ENCODE measurements around the gene NCOA3.

The NCOA3 gene

GRCh38 chr20:47659904-47660601, 158.4 kb downstream of the NCOA3 start:
- Histone ChIP-seq H3K4me2 (ENCODE audit: low read length) (no peak overlapping the region), H3K9me3 (ENCODE audit: low read length) (no peaks in the 10 kb centered on the region), H4K20me1 (ENCODE audit: insufficient read depth, low read length) (0 out of 2 replicates have a peak, but pooled peaks cover 2% of the 10 kb centered on the region), H3K27ac (ENCODE audit: low read depth, low read length, poor library complexity, severe bottlenecking) (no peak overlapping the region), H3K9ac (ENCODE audit: low read length) (no peak overlapping the region), H3K36me3 (ENCODE audit: insufficient read depth, low read length) (peaks cover 87% of the 10 kb centered on the region), H3K4me3 (ENCODE audit: low read depth, low read length, poor library complexity, severe bottlenecking) (no peak overlapping the region), H2AFZ (ENCODE audit: low read length) (no peak overlapping the region), H3K9me2 (ENCODE audit: low read depth, low read length) (no peaks in the 10 kb centered on the region), H3K27me3 (ENCODE audit: insufficient read depth, low read length) (no peaks in the 10 kb centered on the region), H3F3A (ENCODE audit: insufficient read depth, low read length) (peaks cover 2% of the 10 kb centered on the region; the same call in 1 of the 2 replicates), H3K4me1 (ENCODE audit: insufficient read depth, low read length, severe bottlenecking) (peaks cover 12% of the 10 kb centered on the region), H3K79me2 (ENCODE audit: insufficient read depth, low read length) (no peaks in the 10 kb centered on the region)
- no peak for TF ChIP-seq EZH2 (IDR thresholded peaks at IDR 0.05; ENCODE audit: borderline replicate concordance, low read length)
- TF ChIP-seq CTCF (IDR thresholded peaks at IDR 0.05; ENCODE audit: low read length), result no peak

GRCh38 chr20:47660602-47660905, 158.9 kb downstream of the NCOA3 start:
- peaks cover 2% of the 10 kb centered on the region; the same call in 1 of the 2 replicates for H3F3A ChIP-seq (ENCODE audit: insufficient read depth, low read length)

GRCh38 chr20:47660983-47661700, 159.5 kb downstream of the NCOA3 start:
- H3K36me3 ChIP-seq (ENCODE audit: insufficient read depth, low read length), result peaks cover 85% of the 10 kb centered on the region
- 0 out of 2 replicates have a peak, but pooled peaks cover 2% of the 10 kb centered on the region for H4K20me1 ChIP-seq (ENCODE audit: insufficient read depth, low read length)
- H2AFZ ChIP-seq (ENCODE audit: low read length), result no peak overlapping the region
- no peaks in the 10 kb centered on the region for H3K27me3 ChIP-seq (ENCODE audit: insufficient read depth, low read length)
- TF ChIP-seq CTCF (IDR thresholded peaks at IDR 0.05; ENCODE audit: low read length) (no peak), EZH2 (IDR thresholded peaks at IDR 0.05; ENCODE audit: borderline replicate concordance, low read length) (no peak)
- H3K79me2 ChIP-seq (ENCODE audit: insufficient read depth, low read length), result no peaks in the 10 kb centered on the region
- H3K4me1 ChIP-seq (ENCODE audit: insufficient read depth, low read length, severe bottlenecking), result peaks cover 21% of the 10 kb centered on the region
- H3K4me2 ChIP-seq (ENCODE audit: low read length), result no peak overlapping the region
- H3K9me3 ChIP-seq (ENCODE audit: low read length), result no peaks in the 10 kb centered on the region
- H3K9ac ChIP-seq (ENCODE audit: low read length), result no peak overlapping the region
- no peaks in the 10 kb centered on the region for H3K9me2 ChIP-seq (ENCODE audit: low read depth, low read length)
- peaks cover 2% of the 10 kb centered on the region; the same call in 1 of the 2 replicates for H3F3A ChIP-seq (ENCODE audit: insufficient read depth, low read length)
- no peak overlapping the region for H3K4me3 ChIP-seq (ENCODE audit: low read depth, low read length, poor library complexity, severe bottlenecking)
- no peak overlapping the region for H3K27ac ChIP-seq (ENCODE audit: low read depth, low read length, poor library complexity, severe bottlenecking)

More at GRCh38 chr20:47660602-47660905, 158.9 kb downstream of the NCOA3 start:
- TF ChIP-seq CTCF (IDR thresholded peaks at IDR 0.05; ENCODE audit: low read length), result no peak
- no peak for TF ChIP-seq EZH2 (IDR thresholded peaks at IDR 0.05; ENCODE audit: borderline replicate concordance, low read length)
- H3K36me3 ChIP-seq (ENCODE audit: insufficient read depth, low read length), result peaks cover 84% of the 10 kb centered on the region
- no peak overlapping the region for H3K4me3 ChIP-seq (ENCODE audit: low read depth, low read length, poor library complexity, severe bottlenecking)
- H3K9ac ChIP-seq (ENCODE audit: low read length), result no peak overlapping the region
- no peaks in the 10 kb centered on the region for H3K9me2 ChIP-seq (ENCODE audit: low read depth, low read length)
- H3K9me3 ChIP-seq (ENCODE audit: low read length), result no peaks in the 10 kb centered on the region
- no peak overlapping the region for H3K4me2 ChIP-seq (ENCODE audit: low read length)
- H3K79me2 ChIP-seq (ENCODE audit: insufficient read depth, low read length), result no peaks in the 10 kb centered on the region
- no peaks in the 10 kb centered on the region for H3K27me3 ChIP-seq (ENCODE audit: insufficient read depth, low read length)
- no peak overlapping the region for H2AFZ ChIP-seq (ENCODE audit: low read length)
- H3K27ac ChIP-seq (ENCODE audit: low read depth, low read length, poor library complexity, severe bottlenecking), result no peak overlapping the region
- 0 out of 2 replicates have a peak, but pooled peaks cover 2% of the 10 kb centered on the region for H4K20me1 ChIP-seq (ENCODE audit: insufficient read depth, low read length)
- H3K4me1 ChIP-seq (ENCODE audit: insufficient read depth, low read length, severe bottlenecking), result peaks cover 17% of the 10 kb centered on the region

Measured in OCI-LY1 (cell line).